ENCODE measurements around the gene SERGEF. TPM values are rescaled to one million over a fixed set of nuclear protein-coding genes. Genes with fewer than 3 reads are reported as not detected.

The SERGEF gene
- total RNA-seq, 2 experiments from 2014 or later = 30.4 to 38.8 TPM

- H3K9me3 Mint-ChIP-seq (ENCODE audit: low read depth) = no peaks in the 10 kb centered on the region
- H3K27ac Mint-ChIP-seq = no peak overlapping the region
- H3K27me3 Mint-ChIP-seq = no peaks in the 10 kb centered on the region
- ATAC-seq = no peak
- CTCF ChIA-PET = no interaction called here
- H3K4me3 Mint-ChIP-seq = no peak overlapping the region
- no peaks in the 10 kb centered on the region for H3K36me3 Mint-ChIP-seq
- H3K4me1 Mint-ChIP-seq = peaks cover 13% of the 10 kb centered on the region
- no peak for DNase-seq
Observed at GRCh38 chr11:17851697-17852096, 161.2 kb downstream of the SERGEF start.

- no peaks in the 10 kb centered on the region for H3K9me3 Mint-ChIP-seq (ENCODE audit: low read depth)
- no peaks in the 10 kb centered on the region for H3K27me3 Mint-ChIP-seq
- CTCF ChIA-PET = no interaction called here
- H3K36me3 Mint-ChIP-seq = no peaks in the 10 kb centered on the region
- H3K27ac Mint-ChIP-seq = no peak overlapping the region
- H3K4me1 Mint-ChIP-seq = no peaks in the 10 kb centered on the region
- ATAC-seq = no peak
- H3K4me3 Mint-ChIP-seq = no peak overlapping the region
- DNase-seq = no peak
Observed at GRCh38 chr11:17850336-17850735, 162.5 kb downstream of the SERGEF start.

- Mint-ChIP-seq H3K4me3 (no peak overlapping the region), H3K27ac (no peak overlapping the region), H3K4me1 (no peaks in the 10 kb centered on the region), H3K36me3 (no peaks in the 10 kb centered on the region), H3K9me3 (ENCODE audit: low read depth) (no peaks in the 10 kb centered on the region), H3K27me3 (no peaks in the 10 kb centered on the region)
- DNase-seq (no peak), ATAC-seq (no peak)
- CTCF ChIA-PET = interaction anchor here (1.2 kb wide), 1 partner anchor 117 kb away, joined by 3 read pairs; no protein-coding TSS in a partner anchor
Observed at GRCh38 chr11:17848715-17849114, 164.1 kb downstream of the SERGEF start.

- H3K27me3 Mint-ChIP-seq = no peaks in the 10 kb centered on the region
- CTCF ChIA-PET = no interaction called here
- H3K4me1 Mint-ChIP-seq = no peaks in the 10 kb centered on the region
- ATAC-seq (no peak), DNase-seq (no peak)
- no peaks in the 10 kb centered on the region for H3K9me3 Mint-ChIP-seq (ENCODE audit: low read depth)
- H3K4me3 Mint-ChIP-seq = no peak overlapping the region
- no peak overlapping the region for H3K27ac Mint-ChIP-seq
- no peaks in the 10 kb centered on the region for H3K36me3 Mint-ChIP-seq
Observed at GRCh38 chr11:17846852-17847453, 165.9 kb downstream of the SERGEF start.

- no peak for DNase-seq
- Mint-ChIP-seq H3K36me3 (no peaks in the 10 kb centered on the region), H3K4me1 (no peaks in the 10 kb centered on the region), H3K9me3 (ENCODE audit: low read depth) (no peaks in the 10 kb centered on the region), H3K27me3 (no peaks in the 10 kb centered on the region), H3K27ac (no peak overlapping the region), H3K4me3 (no peak overlapping the region)
- no peak for ATAC-seq
- CTCF ChIA-PET = interaction anchor here (0.6 to 0.9 kb wide), 2 partner anchors 11 to 1414 kb away, joined by 3 to 4 read pairs; no protein-coding TSS in a partner anchor
Observed at GRCh38 chr11:17845431-17845881, 167.4 kb downstream of the SERGEF start.

- H3K4me3 Mint-ChIP-seq = no peak overlapping the region
- H3K36me3 Mint-ChIP-seq = no peaks in the 10 kb centered on the region
- DNase-seq = no peak
- H3K9me3 Mint-ChIP-seq (ENCODE audit: low read depth) = no peaks in the 10 kb centered on the region
- H3K27ac Mint-ChIP-seq = no peak overlapping the region
- no peaks in the 10 kb centered on the region for H3K27me3 Mint-ChIP-seq
- CTCF ChIA-PET = no interaction called here
- no peaks in the 10 kb centered on the region for H3K4me1 Mint-ChIP-seq
- ATAC-seq = no peak
Observed at GRCh38 chr11:17840101-17840548, 172.7 kb downstream of the SERGEF start.

- Mint-ChIP-seq H3K9me3 (ENCODE audit: low read depth) (no peaks in the 10 kb centered on the region), H3K4me3 (no peak overlapping the region), H3K4me1 (no peaks in the 10 kb centered on the region), H3K27ac (no peak overlapping the region), H3K36me3 (no peaks in the 10 kb centered on the region), H3K27me3 (no peaks in the 10 kb centered on the region)
- ATAC-seq (no peak), DNase-seq (no peak)
- CTCF ChIA-PET = no interaction called here
Observed at GRCh38 chr11:17839450-17839849, 173.4 kb downstream of the SERGEF start.

- CTCF ChIA-PET = no interaction called here
- no peak for ATAC-seq
- no peaks in the 10 kb centered on the region for H3K36me3 Mint-ChIP-seq
- H3K4me1 Mint-ChIP-seq = no peaks in the 10 kb centered on the region
- H3K27ac Mint-ChIP-seq = no peak overlapping the region
- no peaks in the 10 kb centered on the region for H3K27me3 Mint-ChIP-seq
- no peak for DNase-seq
- H3K9me3 Mint-ChIP-seq (ENCODE audit: low read depth) = no peaks in the 10 kb centered on the region
- no peak overlapping the region for H3K4me3 Mint-ChIP-seq
Observed at GRCh38 chr11:17838102-17838501, 174.7 kb downstream of the SERGEF start.

GRCh38 chr11:17831883-17832282, 181.0 kb downstream of the SERGEF start:
- Mint-ChIP-seq H3K4me1 (no peaks in the 10 kb centered on the region), H3K9me3 (ENCODE audit: low read depth) (no peaks in the 10 kb centered on the region), H3K27me3 (no peaks in the 10 kb centered on the region)

GRCh38 chr11:17831228-17831627, 181.6 kb downstream of the SERGEF start:
- ATAC-seq (no peak), DNase-seq (no peak)
- H3K4me1 Mint-ChIP-seq = no peaks in the 10 kb centered on the region
- H3K36me3 Mint-ChIP-seq = no peaks in the 10 kb centered on the region
- no peaks in the 10 kb centered on the region for H3K9me3 Mint-ChIP-seq (ENCODE audit: low read depth)
- CTCF ChIA-PET = no interaction called here
- no peak overlapping the region for H3K4me3 Mint-ChIP-seq
- H3K27me3 Mint-ChIP-seq = no peaks in the 10 kb centered on the region
- no peak overlapping the region for H3K27ac Mint-ChIP-seq

More at GRCh38 chr11:17831883-17832282, 181.0 kb downstream of the SERGEF start:
- ATAC-seq (no peak), DNase-seq (no peak)
- H3K36me3 Mint-ChIP-seq = no peaks in the 10 kb centered on the region
- CTCF ChIA-PET = no interaction called here
- H3K27ac Mint-ChIP-seq = no peak overlapping the region
- no peak overlapping the region for H3K4me3 Mint-ChIP-seq

- CTCF ChIA-PET = no interaction called here
- Mint-ChIP-seq H3K27ac (no peak overlapping the region), H3K36me3 (no peaks in the 10 kb centered on the region), H3K9me3 (ENCODE audit: low read depth) (no peaks in the 10 kb centered on the region), H3K27me3 (no peaks in the 10 kb centered on the region), H3K4me1 (no peaks in the 10 kb centered on the region), H3K4me3 (no peak overlapping the region)
- DNase-seq = no peak
- no peak for ATAC-seq
Observed at GRCh38 chr11:17828311-17828751, 184.5 kb downstream of the SERGEF start.

GRCh38 chr11:17827006-17827405, 185.8 kb downstream of the SERGEF start:
- Mint-ChIP-seq H3K27ac (no peak overlapping the region), H3K9me3 (ENCODE audit: low read depth) (no peaks in the 10 kb centered on the region), H3K27me3 (no peaks in the 10 kb centered on the region), H3K36me3 (no peaks in the 10 kb centered on the region), H3K4me3 (no peak overlapping the region), H3K4me1 (no peaks in the 10 kb centered on the region)
- CTCF ChIA-PET = no interaction called here
- no peak for DNase-seq
- no peak for ATAC-seq

GRCh38 chr11:17822401-17822781, 190.5 kb downstream of the SERGEF start:
- Mint-ChIP-seq H3K27ac (no peak overlapping the region), H3K4me3 (no peak overlapping the region), H3K36me3 (no peaks in the 10 kb centered on the region), H3K4me1 (no peaks in the 10 kb centered on the region), H3K27me3 (no peaks in the 10 kb centered on the region), H3K9me3 (ENCODE audit: low read depth) (no peaks in the 10 kb centered on the region)
- DNase-seq (no peak), ATAC-seq (no peak)
- CTCF ChIA-PET = no interaction called here

- no peaks in the 10 kb centered on the region for H3K27me3 Mint-ChIP-seq
- H3K4me3 Mint-ChIP-seq = no peak overlapping the region
- no peaks in the 10 kb centered on the region for H3K9me3 Mint-ChIP-seq (ENCODE audit: low read depth)
- no peak overlapping the region for H3K27ac Mint-ChIP-seq
- ATAC-seq = no peak
- CTCF ChIA-PET = no interaction called here
- no peaks in the 10 kb centered on the region for H3K4me1 Mint-ChIP-seq
- H3K36me3 Mint-ChIP-seq = no peaks in the 10 kb centered on the region
- no peak for DNase-seq
Observed at GRCh38 chr11:17821648-17822400, 191.0 kb downstream of the SERGEF start.
